ENCODE measurements around the gene VTI1A. TPM values are rescaled to one million over a fixed set of nuclear protein-coding genes. Genes with fewer than 3 reads are reported as not detected.

VTI1A gene
- total RNA-seq, 3 donors from 2014 or later (not counting 1 experiment from before 2014, with no cell fraction given), result 62.6 to 77.6 (median 68.2) TPM

DNA sequence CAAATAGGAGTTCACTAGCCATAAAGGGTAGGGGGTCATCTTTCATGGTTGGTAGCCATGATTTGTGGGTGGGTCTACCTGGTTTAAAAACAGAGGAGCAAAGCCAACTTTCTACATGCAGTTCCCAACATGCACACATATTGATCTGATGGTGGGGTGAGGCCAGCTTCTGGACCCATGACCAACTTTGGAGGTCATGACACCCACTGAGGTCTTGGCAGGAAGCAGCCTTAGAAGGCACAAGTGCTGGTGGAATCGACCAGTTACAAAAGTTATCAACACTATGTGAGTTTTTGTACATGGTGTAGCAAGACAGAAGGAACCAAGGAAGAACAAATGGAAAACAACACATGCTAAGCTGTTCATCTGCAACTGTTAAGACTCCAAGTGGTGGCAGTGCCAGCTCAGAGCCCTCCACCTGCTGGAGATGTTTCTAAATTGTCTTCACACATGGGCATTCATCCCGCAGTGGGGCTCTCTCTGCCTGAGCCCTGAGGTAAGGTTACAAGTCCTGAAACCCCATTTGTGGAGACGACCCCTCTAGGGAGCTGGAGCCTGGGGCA, 401.9 kb downstream of the VTI1A start:
- no peak overlapping the region for H3K4me3 Mint-ChIP-seq
- Histone ChIP-seq H3K4me1 (ENCODE audit: control insufficient read depth, insufficient read depth, low read length) (no peaks in the 10 kb centered on the region), H3K36me3 (ENCODE audit: control insufficient read depth, insufficient read depth, low read length) (no peaks in the 10 kb centered on the region), H3K27ac (ENCODE audit: low read length) (no peak overlapping the region), H3K9me3 (ENCODE audit: control insufficient read depth, insufficient read depth, low read length) (peaks cover 7% of the 10 kb centered on the region), H3K4me3 (ENCODE audit: low read length) (no peak overlapping the region), H3K27me3 (ENCODE audit: control insufficient read depth, insufficient read depth, low read length) (no peaks in the 10 kb centered on the region)
- peaks cover 8% of the 10 kb centered on the region for H3K36me3 Mint-ChIP-seq
- no peak for TF ChIP-seq CTCF (IDR thresholded peaks at IDR 0.05)
- H3K27ac Mint-ChIP-seq, result no peak overlapping the region
- ATAC-seq (no peak), DNase-seq (no peak)
- H3K27me3 Mint-ChIP-seq (ENCODE audit: low read depth in 2 of 2), result no peaks in the 10 kb centered on the region
- 94% methylated on average over 3 of the region's 3 CpGs for WGBS (ENCODE audit: insufficient coverage)
- H3K4me1 Mint-ChIP-seq, result no peaks in the 10 kb centered on the region
- intact Hi-C loops (cut with micrococcal nuclease), result no loop called here
- H3K9me3 Mint-ChIP-seq, result peaks cover 2 to 7% of the 10 kb centered on the region in 2 donors

DNA sequence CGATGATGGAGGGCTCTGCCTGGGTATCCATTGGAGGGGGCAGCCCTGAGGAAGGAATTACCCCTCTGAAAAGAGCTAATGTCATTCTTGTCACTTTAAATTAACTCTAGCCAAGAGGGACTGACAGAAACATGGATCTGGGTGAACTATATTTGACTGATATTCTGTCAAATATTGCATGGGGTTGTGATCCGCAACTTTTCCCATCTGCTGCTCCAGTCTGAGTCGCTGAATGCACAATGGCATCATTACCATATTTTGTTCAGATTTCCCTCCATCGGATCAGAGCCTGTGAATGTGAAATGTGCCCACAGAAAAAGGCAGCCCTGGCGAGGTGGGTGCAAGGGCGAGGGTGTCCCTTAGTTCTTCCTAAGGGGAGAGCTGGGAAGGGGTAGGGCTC, 402.5 kb downstream of the VTI1A start:
- no peak overlapping the region for H3K4me3 ChIP-seq (ENCODE audit: low read length)
- no peaks in the 10 kb centered on the region for H3K36me3 ChIP-seq (ENCODE audit: control insufficient read depth, insufficient read depth, low read length)
- TF ChIP-seq CTCF (IDR thresholded peaks at IDR 0.05), result no peak
- Mint-ChIP-seq H3K4me1 (no peaks in the 10 kb centered on the region), H3K27me3 (ENCODE audit: low read depth in 2 of 2) (no peaks in the 10 kb centered on the region), H3K27ac (no peak overlapping the region), H3K36me3 (peaks cover 8% of the 10 kb centered on the region), H3K9me3 (peaks cover 2 to 7% of the 10 kb centered on the region in 2 donors), H3K4me3 (no peak overlapping the region)
- peaks cover 2% of the 10 kb centered on the region for H3K4me1 ChIP-seq (ENCODE audit: control insufficient read depth, insufficient read depth, low read length)
- intact Hi-C loops (cut with micrococcal nuclease), result no loop called here
- ATAC-seq (no peak), DNase-seq (no peak)
- H3K27ac ChIP-seq (ENCODE audit: low read length), result no peak overlapping the region
- H3K27me3 ChIP-seq (ENCODE audit: control insufficient read depth, insufficient read depth, low read length), result no peaks in the 10 kb centered on the region
- WGBS (ENCODE audit: insufficient coverage), result 93% methylated on average over 6 of the region's 6 CpGs
- peaks cover 7% of the 10 kb centered on the region for H3K9me3 ChIP-seq (ENCODE audit: control insufficient read depth, insufficient read depth, low read length)

GRCh38 chr10:112851181-112851580, 404.2 kb downstream of the VTI1A start:
- Histone ChIP-seq H3K27me3 (ENCODE audit: control insufficient read depth, insufficient read depth, low read length) (no peaks in the 10 kb centered on the region), H3K36me3 (ENCODE audit: control insufficient read depth, insufficient read depth, low read length) (no peaks in the 10 kb centered on the region), H3K27ac (ENCODE audit: low read length) (no peak overlapping the region), H3K4me1 (ENCODE audit: control insufficient read depth, insufficient read depth, low read length) (peaks cover 2% of the 10 kb centered on the region), H3K9me3 (ENCODE audit: control insufficient read depth, insufficient read depth, low read length) (peaks cover 7% of the 10 kb centered on the region), H3K4me3 (ENCODE audit: low read length) (no peak overlapping the region)
- H3K4me3 Mint-ChIP-seq, result no peak overlapping the region
- peaks cover 2 to 7% of the 10 kb centered on the region in 2 donors for H3K9me3 Mint-ChIP-seq
- no peak for DNase-seq
- no peak for ATAC-seq
- peaks cover 8% of the 10 kb centered on the region for H3K36me3 Mint-ChIP-seq
- H3K27ac Mint-ChIP-seq, result no peak overlapping the region
- no peak for TF ChIP-seq CTCF (IDR thresholded peaks at IDR 0.05)
- intact Hi-C loops (cut with micrococcal nuclease), result no loop called here
- WGBS (ENCODE audit: insufficient coverage), result 100% methylated on average over 3 of the region's 4 CpGs
- no peaks in the 10 kb centered on the region for H3K27me3 Mint-ChIP-seq (ENCODE audit: low read depth in 2 of 2)
- no peaks in the 10 kb centered on the region for H3K4me1 Mint-ChIP-seq

DNA sequence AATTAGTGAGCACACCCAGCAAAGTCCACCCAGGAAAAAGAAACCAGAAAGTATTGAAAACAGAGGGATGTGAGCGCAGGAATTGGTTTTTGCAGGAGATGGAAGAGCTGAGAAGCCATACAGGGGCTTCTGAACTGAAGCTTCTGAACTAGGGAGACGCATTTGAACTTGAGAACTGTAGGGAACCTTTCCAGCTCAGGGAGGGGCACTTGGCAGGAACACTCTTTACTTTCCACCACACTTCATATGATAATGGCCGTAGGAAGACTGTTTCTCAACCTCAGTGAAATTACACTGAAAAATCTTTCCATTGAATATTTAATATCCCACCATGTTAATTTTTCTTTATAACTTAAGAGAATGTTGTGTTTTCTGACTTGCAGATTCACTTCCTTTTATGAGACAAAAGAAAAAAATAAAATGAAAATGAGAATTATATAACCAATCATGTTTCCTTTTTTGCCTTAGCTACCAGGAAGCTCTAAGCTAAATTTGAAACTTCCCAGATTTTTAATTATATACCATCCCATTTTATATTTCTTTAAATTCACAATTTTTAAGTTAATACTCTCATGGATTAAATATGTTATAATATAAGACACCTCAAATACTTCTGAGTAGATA, 404.7 kb downstream of the VTI1A start:
- H3K9me3 Mint-ChIP-seq, result peaks cover 2 to 7% of the 10 kb centered on the region in 2 donors
- H3K27ac ChIP-seq (ENCODE audit: low read length), result no peak overlapping the region
- no peak for TF ChIP-seq CTCF (IDR thresholded peaks at IDR 0.05)
- H3K9me3 ChIP-seq (ENCODE audit: control insufficient read depth, insufficient read depth, low read length), result peaks cover 7% of the 10 kb centered on the region
- H3K27me3 ChIP-seq (ENCODE audit: control insufficient read depth, insufficient read depth, low read length), result no peaks in the 10 kb centered on the region
- no peak overlapping the region for H3K27ac Mint-ChIP-seq
- no peak overlapping the region for H3K4me3 ChIP-seq (ENCODE audit: low read length)
- no peak for DNase-seq
- peaks cover 2% of the 10 kb centered on the region for H3K4me1 ChIP-seq (ENCODE audit: control insufficient read depth, insufficient read depth, low read length)
- intact Hi-C loops (cut with micrococcal nuclease), result no loop called here
- H3K4me1 Mint-ChIP-seq, result no peaks in the 10 kb centered on the region
- no peak overlapping the region for H3K4me3 Mint-ChIP-seq
- H3K27me3 Mint-ChIP-seq (ENCODE audit: low read depth in 2 of 2), result no peaks in the 10 kb centered on the region
- peaks cover 8% of the 10 kb centered on the region for H3K36me3 Mint-ChIP-seq
- WGBS (ENCODE audit: insufficient coverage), result 100% methylated on average over 1 of the region's 3 CpGs
- no peak for ATAC-seq
- H3K36me3 ChIP-seq (ENCODE audit: control insufficient read depth, insufficient read depth, low read length), result no peaks in the 10 kb centered on the region
